PC-3 (cell line): ENCODE data around the gene CD276. TPM values are rescaled to one million over a fixed set of nuclear protein-coding genes. Genes with fewer than 3 reads are reported as not detected.

ENCODE experiments used
- ATAC-seq: fragments of 200-7000 bp; cut with Tn5 transposase; 2 replicates; pipeline ENCODE4 v1.9.1; 2020; ENCODE audit warnings: mild to moderate bottlenecking, moderate library complexity
- BruUV-seq: library from RNA; stranded (reverse); fragments of 400-500 nt; replicated peaks from 2 replicates; lab custom pipeline; 2021; lab: Mats Ljungman, UMichigan
- CTCF ChIA-PET: fragments of 300-600 bp; sonication (Branson Sonifier 250); formaldehyde crosslinking; loops from one replicate; lab custom pipeline; 2022; ENCODE audit warnings: antibody characterized with exemption; lab: Charles Lee
- POLR2A ChIA-PET: fragments of 300-600 bp; sonication (Branson Sonifier 250); formaldehyde crosslinking; loops from one replicate; lab custom pipeline; 2022; ENCODE audit warnings: antibody characterized with exemption; ENCODE audit not compliant: unreplicated experiment; lab: Charles Lee
- DNase-seq: peaks from one replicate; pipeline ENCODE4 v3.0.0-alpha.2; 2015
- H2AFZ ChIP-seq: fragments of 300-600 bp; sonication (generic); 2 replicates; pipeline ENCODE4 v1.6.0; 2016; ENCODE audit warnings: antibody characterized with exemption, low read length
- H3F3A ChIP-seq: fragments of 300-600 bp; sonication (generic); one replicate; pipeline ENCODE4 v1.6.0; 2017; ENCODE audit warnings: antibody characterized with exemption, low read length, control low read depth, mild to moderate bottlenecking; ENCODE audit not compliant: unreplicated experiment
- H3K27ac ChIP-seq: fragments of 300-600 bp; sonication (generic); 2 replicates; pipeline ENCODE4 v1.5.1; 2016; ENCODE audit warnings: mild to moderate bottlenecking, low read length
- H3K27me3 ChIP-seq: fragments of 300-600 bp; sonication (generic); 2 replicates; pipeline ENCODE4 v1.6.1; 2016; ENCODE audit warnings: low read length, mixed read lengths
- H3K36me3 ChIP-seq: fragments of 300-600 bp; sonication (generic); 2 replicates; pipeline ENCODE4 v1.6.1; 2016; ENCODE audit warnings: low read depth, mixed run types, low read length, mixed read lengths
- H3K4me1 ChIP-seq: fragments of 300-600 bp; sonication (generic); 2 replicates; pipeline ENCODE4 v1.5.1; 2016; ENCODE audit warnings: low read length; ENCODE audit not compliant: insufficient read depth
- H3K4me2 ChIP-seq: fragments of 300-600 bp; sonication (generic); 2 replicates; pipeline ENCODE4 v1.6.0; 2016; ENCODE audit warnings: low read length
- H3K4me3 ChIP-seq: fragments of 300-600 bp; sonication (generic); 2 replicates; pipeline ENCODE4 v1.5.1; 2016; ENCODE audit warnings: mild to moderate bottlenecking, low read length, mixed read lengths
- H3K79me2 ChIP-seq: fragments of 300-600 bp; sonication (generic); 2 replicates; pipeline ENCODE4 v1.6.1; 2017; ENCODE audit warnings: low read length, mixed read lengths
- H3K9ac ChIP-seq: fragments of 300-600 bp; sonication (generic); 2 replicates; pipeline ENCODE4 v1.6.0; 2016; ENCODE audit warnings: mild to moderate bottlenecking, low read length
- H3K9me2 ChIP-seq: fragments of 300-600 bp; sonication (generic); replicated peaks from 2 replicates; pipeline ENCODE4 v1.6.1; 2016; ENCODE audit warnings: mixed run types, low read length, mixed read lengths
- H3K9me3 ChIP-seq: fragments of 300-600 bp; sonication (generic); 2 replicates; pipeline ENCODE4 v1.6.1; 2016; ENCODE audit warnings: low read length, mixed read lengths
- H4K20me1 ChIP-seq: fragments of 300-600 bp; sonication (generic); 2 replicates; pipeline ENCODE4 v1.6.1; 2016; ENCODE audit warnings: low read length, mixed read lengths
- CTCF ChIP-seq: fragments of 300-600 bp; sonication (generic); conservative IDR thresholded peaks from 2 replicates; pipeline ENCODE4 v1.5.1; 2017; ENCODE audit warnings: antibody characterized with exemption, low read depth, mild to moderate bottlenecking, low read length
- EZH2 ChIP-seq: fragments of 300-600 bp; sonication (generic); IDR thresholded peaks from one replicate; pipeline ENCODE4 v1.6.1; 2017; ENCODE audit warnings: antibody characterized with exemption, mild to moderate bottlenecking, low read length; ENCODE audit not compliant: unreplicated experiment
- EZH2phosphoT487 ChIP-seq: fragments of 300-600 bp; sonication (generic); IDR thresholded peaks from 2 replicates; pipeline ENCODE4 v1.6.1; 2018; ENCODE audit warnings: mild to moderate bottlenecking, antibody characterized with exemption, low read length, borderline replicate concordance
- intact Hi-C: fragments of 100-400 bp; cut with micrococcal nuclease; formaldehyde crosslinking; loops from 2 replicates; pipeline ENCODE4 v1.9.0; 2023
- total RNA-seq: library from RNA; depleted of rRNA; stranded (reverse); fragments of >200 nt; gene quantifications from 2 replicates; pipeline ENCODE4 v1.2.3, GENCODE V29; 2014

The CD276 gene
- total RNA-seq, 1 experiment from 2014 or later = 85.3 TPM

GRCh38 chr15:73741321-73741836, 57.2 kb downstream of the CD276 start:
- H3K4me1 ChIP-seq = no peaks in the 10 kb centered on the region
- POLR2A ChIA-PET = no interaction called here
- no peak overlapping the region for H3K4me2 ChIP-seq
- no peak for DNase-seq
- no peaks in the 10 kb centered on the region for H3K27me3 ChIP-seq
- H3K9me2 ChIP-seq = no peaks in the 10 kb centered on the region
- H3K27ac ChIP-seq = no peak overlapping the region
- H3K36me3 ChIP-seq = no peaks in the 10 kb centered on the region
- H3K9me3 ChIP-seq = no peaks in the 10 kb centered on the region
- no peak for ATAC-seq
- H3F3A ChIP-seq = no peaks in the 10 kb centered on the region
- BruUV-seq = no TSS peak
- intact Hi-C loops = no loop called here
- no peaks in the 10 kb centered on the region for H4K20me1 ChIP-seq
- H3K4me3 ChIP-seq = no peak overlapping the region
- CTCF ChIA-PET = no interaction called here
- TF ChIP-seq EZH2 = no peak
- no peak for TF ChIP-seq EZH2phosphoT487
- TF ChIP-seq CTCF = no peak
- H2AFZ ChIP-seq = no peak overlapping the region
- no peak overlapping the region for H3K9ac ChIP-seq
- no peaks in the 10 kb centered on the region for H3K79me2 ChIP-seq

- Histone ChIP-seq H3K79me2 (no peaks in the 10 kb centered on the region), H2AFZ (no peak overlapping the region), H3K9me3 (no peaks in the 10 kb centered on the region), H3K9ac (no peak overlapping the region), H3K4me3 (no peak overlapping the region), H3K4me2 (no peak overlapping the region), H3K36me3 (no peaks in the 10 kb centered on the region), H4K20me1 (no peaks in the 10 kb centered on the region), H3K27ac (no peak overlapping the region), H3K27me3 (no peaks in the 10 kb centered on the region; the same call in 1 of the 2 replicates), H3F3A (no peaks in the 10 kb centered on the region), H3K4me1 (no peaks in the 10 kb centered on the region), H3K9me2 (no peaks in the 10 kb centered on the region)
- ChIA-PET POLR2A (no interaction called here), CTCF (no interaction called here)
- ATAC-seq (no peak), DNase-seq (no peak)
- BruUV-seq = no TSS peak
- intact Hi-C loops = no loop called here
- no peak for TF ChIP-seq EZH2
- no peak for TF ChIP-seq CTCF
- TF ChIP-seq EZH2phosphoT487 = no peak
Measured at GRCh38 chr15:73744293-73744692, 60.1 kb downstream of the CD276 start.

- CTCF ChIA-PET = no interaction called here
- intact Hi-C loops = no loop called here
- POLR2A ChIA-PET = no interaction called here
Measured at GRCh38 chr15:73745073-73745472, 60.9 kb downstream of the CD276 start.

More at GRCh38 chr15:73745073-73745472, 60.9 kb downstream of the CD276 start:
- Histone ChIP-seq H3K9me3 (no peaks in the 10 kb centered on the region), H3K27me3 (no peaks in the 10 kb centered on the region; the same call in none of the 2 replicates), H3F3A (no peaks in the 10 kb centered on the region), H3K36me3 (no peaks in the 10 kb centered on the region), H3K4me3 (no peak overlapping the region), H3K27ac (no peak overlapping the region), H4K20me1 (no peaks in the 10 kb centered on the region), H3K4me2 (no peak overlapping the region), H3K9me2 (no peaks in the 10 kb centered on the region), H2AFZ (no peak overlapping the region), H3K79me2 (no peaks in the 10 kb centered on the region), H3K9ac (no peak overlapping the region), H3K4me1 (no peaks in the 10 kb centered on the region)
- ATAC-seq (no peak), DNase-seq (no peak)
- BruUV-seq = no TSS peak
- TF ChIP-seq CTCF (no peak), EZH2phosphoT487 (no peak), EZH2 (no peak)
